ENCODE results near the gene AHDC1.

DNA sequence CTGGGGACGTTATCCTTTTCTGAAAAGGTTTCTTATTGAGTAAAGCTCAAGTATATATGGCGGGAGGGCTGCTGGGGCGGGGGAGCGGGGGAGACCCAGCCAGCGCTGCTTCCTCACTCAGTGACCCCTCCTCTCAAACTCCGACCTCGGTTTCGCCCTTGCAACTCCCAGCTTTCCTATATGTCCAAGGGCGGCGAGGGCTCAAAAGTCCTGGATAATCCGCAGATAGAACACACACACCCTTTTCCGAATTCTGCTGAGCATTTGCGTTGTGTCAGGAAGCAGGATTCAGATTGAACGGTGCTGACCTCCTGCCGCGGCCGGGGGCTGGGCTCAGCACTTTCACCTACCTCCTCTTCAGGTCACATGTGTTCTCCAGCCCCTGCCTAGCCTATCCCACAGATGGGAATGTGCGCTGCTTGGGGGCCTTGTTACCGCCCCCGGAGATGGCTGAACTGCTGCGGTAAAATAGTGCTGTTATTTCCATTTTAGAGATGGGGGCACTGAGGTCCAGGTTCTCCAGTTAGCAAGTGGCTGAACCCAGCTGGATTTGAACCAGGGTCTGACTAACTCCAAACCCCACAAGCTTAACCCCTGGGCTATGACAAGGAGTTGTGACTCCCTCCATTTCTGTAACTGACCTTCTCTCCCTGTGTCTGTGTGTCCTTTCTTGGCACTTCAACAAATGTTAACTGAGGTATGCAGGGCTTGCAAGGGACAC is 795 bp upstream of the AHDC1 start:
- no peak for TF ChIP-seq POLR2A (IDR thresholded peaks at IDR 0.05; ENCODE audit: low read length)
- no peak for TF ChIP-seq GATA1 (IDR thresholded peaks at IDR 0.05; ENCODE audit: low read depth, low read length)

Data from erythroblast (primary cell).